Kidney (tissue), 14 donors: ENCODE measurements around the gene RRAD. TPM values are rescaled to one million over a fixed set of nuclear protein-coding genes. Genes with fewer than 3 reads are reported as not detected.

Experiments used
- DNase-seq, 5 donors: peaks; one replicate each; pipeline ENCODE4 v3.0.0-alpha.2; 2013 to 2020
- FAIRE-seq: peaks from 2 replicates; lab custom pipeline; 2012; peaks lifted over from hg19 to GRCh38; lab: Jason Lieb, UNC
- H3K27ac ChIP-seq, 2 donors: one replicate each; pipeline ENCODE4 v1.7.0; 2013; ENCODE audit warnings: low read depth in 2 of 2, low read length in 2 of 2, inconsistent platforms in 1 of 2
- H3K27me3 ChIP-seq: one replicate; pipeline ENCODE4 v1.7.1; 2013; ENCODE audit warnings: low read length, inconsistent platforms; ENCODE audit not compliant: control insufficient read depth, insufficient read depth
- H3K36me3 ChIP-seq, 3 donors: one replicate each; pipeline versions ENCODE4 v1.7.0 to v1.7.1; 2013; ENCODE audit warnings: low read length in 3 of 3, control low read depth in 1 of 3, inconsistent platforms in 1 of 3; ENCODE audit not compliant: insufficient read depth in 3 of 3, control insufficient read depth in 2 of 3
- H3K4me1 ChIP-seq, 3 donors: one replicate each; pipeline versions ENCODE4 v1.7.0 to v1.7.1; 2013; ENCODE audit warnings: low read length in 3 of 3, inconsistent platforms in 1 of 3, low read depth in 1 of 3; ENCODE audit not compliant: control insufficient read depth in 2 of 3, insufficient read depth in 2 of 3
- H3K4me3 ChIP-seq, 3 donors: one replicate each; pipeline versions ENCODE4 v1.7.0 to v1.8.1; 2013; ENCODE audit warnings: low read length in 3 of 3, control low read depth in 1 of 3, inconsistent platforms in 1 of 3
- H3K9ac ChIP-seq, 3 donors: one replicate each; pipeline versions ENCODE4 v1.7.0 to v1.7.1; 2013; ENCODE audit warnings: low read length in 3 of 3, control low read depth in 1 of 3, inconsistent platforms in 1 of 3
- H3K9me3 ChIP-seq, 3 donors: one replicate each; pipeline versions ENCODE4 v1.7.0 to v1.7.1; 2013; ENCODE audit warnings: low read length in 3 of 3, control low read depth in 1 of 3, inconsistent platforms in 1 of 3; ENCODE audit not compliant: control insufficient read depth in 2 of 3, insufficient read depth in 1 of 3
- CTCF ChIP-seq: IDR thresholded peaks from 3 replicates; pipeline ENCODE4 v1.5.1; 2012; ENCODE audit warnings: mild to moderate bottlenecking, moderate library complexity, borderline replicate concordance; ENCODE audit not compliant: insufficient read depth; ENCODE audit errors: extremely low read depth
- intact Hi-C: fragments of 100-400 bp; cut with DNase I; formaldehyde crosslinking; loops from one replicate; pipeline ENCODE4 v1.11.1; 2022
- polyA plus RNA-seq: library from polyadenylated mRNA; stranded (reverse); fragments of 350-450 nt; fragmentation: Illumina TruSeq; extraction: RNeasy Lipid Tissue Mini Kit (QIAGEN cat#74804); gene quantifications from one replicate; pipeline ENCODE4 v1.2.3, GENCODE V29; 2014; ENCODE audit warnings: low read depth, low replicate concordance; ENCODE audit not compliant: insufficient read depth
- total RNA-seq: library from RNA; stranded (reverse); fragmentation: NEBNext Ultra II Directional; extraction: Animal tissue kit (Norgen Biotek cat#: 25700); gene quantifications from one replicate; pipeline ENCODE4 v1.2.1, GENCODE V29; 2021
- donor health status: control.
- donor health status: control.
- donor health status: control.
- donor health status: control.
- donor health status: control.
- donor health status: DM: yes; HTN: yes; CAD: no.
- donor health status: Normal renal cell carcinoma (clear cell type).

RRAD gene
- total and polyA plus RNA-seq, 2 donors from 2014 or later = 14.3 to 90.9 TPM

GRCh38 chr16:66874079-66874775, 51.1 kb downstream of the RRAD start:
- H3K27me3 ChIP-seq = no peaks in the 10 kb centered on the region
- no peak overlapping the region for H3K4me3 ChIP-seq
- H3K9ac ChIP-seq = no peak overlapping the region
- H3K9me3 ChIP-seq = no peaks in the 10 kb centered on the region
- no peak for TF ChIP-seq CTCF
- peak in 1 of 5 donors; percentile 29 for DNase-seq
- peak overlapping the region in 1 of 2 donors; percentile 5 for H3K27ac ChIP-seq
- peaks cover 0 to 11% (median 11%) of the 10 kb centered on the region in 3 donors for H3K4me1 ChIP-seq
- intact Hi-C loops = no loop called here
- FAIRE-seq = no peak
- no peaks in the 10 kb centered on the region for H3K36me3 ChIP-seq

DNA sequence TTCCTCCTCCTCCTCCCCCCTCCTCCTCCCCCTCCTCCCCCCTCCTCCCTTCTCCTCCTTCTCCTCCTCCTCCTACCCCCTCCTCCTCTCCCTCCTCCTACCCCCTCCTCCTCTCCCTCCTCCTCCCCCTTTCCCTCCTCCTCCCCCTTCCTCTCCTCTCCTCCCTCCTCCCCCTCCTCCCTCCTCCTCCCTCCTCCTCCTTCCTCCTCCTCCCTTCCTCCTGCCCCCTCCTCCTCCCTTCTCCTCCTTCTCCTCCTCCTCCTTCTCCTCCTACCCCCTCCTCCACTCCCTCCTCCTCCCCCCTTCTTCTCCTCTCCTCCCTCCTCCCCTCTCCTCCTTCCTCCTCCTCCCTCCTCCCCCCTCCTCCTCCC, 51.7 kb downstream of the RRAD start:
- H3K27ac ChIP-seq = peak overlapping the region in 1 of 2 donors; percentile 63
- intact Hi-C loops = no loop called here
- H3K27me3 ChIP-seq = no peaks in the 10 kb centered on the region
- DNase-seq (peak in 1 of 5 donors; percentile 22), FAIRE-seq (no peak)
- no peaks in the 10 kb centered on the region for H3K36me3 ChIP-seq
- peaks cover 0 to 10% (median 10%) of the 10 kb centered on the region in 3 donors for H3K4me1 ChIP-seq
- no peak overlapping the region for H3K4me3 ChIP-seq
- no peaks in the 10 kb centered on the region for H3K9me3 ChIP-seq
- TF ChIP-seq CTCF = no peak
- H3K9ac ChIP-seq = no peak overlapping the region

DNA sequence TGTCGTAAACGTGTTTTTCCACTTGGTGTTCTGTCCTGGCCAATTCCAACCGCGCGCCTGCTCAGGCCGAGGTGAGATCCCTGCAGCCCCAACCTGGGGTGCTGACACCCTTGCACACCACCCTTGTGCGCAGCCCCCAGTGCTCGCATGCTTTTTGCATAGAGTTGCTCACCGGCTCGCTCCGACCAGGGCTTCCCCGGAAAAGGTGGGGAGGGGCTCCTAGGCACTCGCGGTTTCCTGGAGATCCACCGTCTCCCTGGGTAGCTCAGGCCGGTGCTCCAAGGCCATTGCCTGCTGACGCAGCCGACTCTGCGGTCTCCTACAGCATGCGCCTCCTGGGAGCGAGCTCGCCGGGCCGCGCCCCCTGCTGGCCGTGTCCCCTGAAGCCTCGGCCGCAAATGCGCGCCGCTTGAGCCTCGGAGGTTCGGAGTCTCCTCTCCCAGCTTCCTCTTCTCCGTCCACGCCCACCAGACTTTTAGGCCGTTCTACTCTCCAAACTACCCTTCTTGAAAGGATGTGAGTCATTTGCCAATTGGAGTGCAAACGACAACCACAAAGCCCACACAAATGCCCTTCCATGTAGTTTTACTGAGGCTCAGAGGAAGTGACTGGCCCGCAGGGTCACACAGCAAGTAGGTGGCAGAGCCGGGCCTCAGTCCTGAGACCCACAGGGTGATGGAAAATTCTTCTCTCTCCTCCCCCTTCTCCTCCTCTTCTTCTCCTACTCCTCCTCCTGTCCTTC, 52.2 kb downstream of the RRAD start:
- H3K9me3 ChIP-seq = no peaks in the 10 kb centered on the region
- intact Hi-C loops = no loop called here
- H3K27me3 ChIP-seq = no peaks in the 10 kb centered on the region
- peak; percentile 86 to 96 (median 89) for DNase-seq
- peak; percentile 87 for TF ChIP-seq CTCF
- no peaks in the 10 kb centered on the region for H3K36me3 ChIP-seq
- H3K4me3 ChIP-seq = peak overlapping the region; percentile 2 to 59 (median 48)
- H3K9ac ChIP-seq = peak overlapping the region in 2 of 3 donors; percentile 59 to 77
- peaks cover 0 to 8% (median 6%) of the 10 kb centered on the region in 3 donors for H3K4me1 ChIP-seq
- peak overlapping the region; percentile 63 to 80 for H3K27ac ChIP-seq
- FAIRE-seq = no peak
